Measurements from ENCODE around the gene MUC4.

- TF ChIP-seq POLR2AphosphoS5 (IDR thresholded peaks at IDR 0.05; ENCODE audit: low read depth, low read length) (no peak), POLR2A (IDR thresholded peaks at IDR 0.05; ENCODE audit: low read depth, low read length) (no peak)
Observed at GRCh38 chr3:195790901-195791300, 20.8 kb downstream of the MUC4 start.

All from GM12891 (cell line).